H1 (cell line): ENCODE results near the gene PACSIN2. TPM values are rescaled to one million over a fixed set of nuclear protein-coding genes. Genes with fewer than 3 reads are reported as not detected.

Experiments
- CEBPB ChIP-seq: IDR thresholded peaks from 2 replicates; pipeline ENCODE4 v1.6.1; 2012; ENCODE audit warnings: low read depth, low read length
- EGR1 ChIP-seq: IDR thresholded peaks from 2 replicates; pipeline ENCODE4 v1.6.1; 2011; ENCODE audit warnings: low read depth, low read length, borderline replicate concordance
- JUND ChIP-seq: IDR thresholded peaks from 2 replicates; pipeline ENCODE4 v1.6.1; 2011; ENCODE audit warnings: mild to moderate bottlenecking, improper control_type of control experiment, low read length
- MAFK ChIP-seq: IDR thresholded peaks from 2 replicates; pipeline ENCODE4 v1.6.1; 2012; ENCODE audit warnings: low read depth, mild to moderate bottlenecking, improper control_type of control experiment, low read length
- NANOG ChIP-seq: IDR thresholded peaks from 2 replicates; pipeline ENCODE4 v1.6.1; 2011; ENCODE audit warnings: low read length, low read depth, mild to moderate bottlenecking, inconsistent platforms; ENCODE audit not compliant: insufficient read depth, poor library complexity, severe bottlenecking
- POLR2A ChIP-seq, 2 experiments: IDR thresholded peaks; 1 replicate in 1 of 2; 2 replicates in 1 of 2; pipeline ENCODE4 v1.6.1; 2011; ENCODE audit warnings: low read depth in 2 of 2, low read length in 2 of 2, mild to moderate bottlenecking in 2 of 2; ENCODE audit errors: control extremely low read depth in 1 of 2
- RXRA ChIP-seq: IDR thresholded peaks from 2 replicates; pipeline ENCODE4 v1.6.1; 2011; ENCODE audit warnings: low read depth, mild to moderate bottlenecking, low read length, moderate library complexity; ENCODE audit not compliant: insufficient read depth
- SIX5 ChIP-seq: IDR thresholded peaks from 2 replicates; pipeline ENCODE4 v1.6.1; 2011; ENCODE audit warnings: mild to moderate bottlenecking, low read depth, low read length
- polyA plus RNA-seq, 7 experiments: library from polyadenylated mRNA; depleted of rRNA in 3 of 7; stranded (reverse) in 5 of 7; unstranded in 2 of 7; fragments of >200 nt in 5 of 7; fragments of 200-250 nt in 2 of 7; gene quantifications; 1 replicate in 5 of 7; 2 replicates in 1 of 7; 4 replicates in 1 of 7; pipeline versions ENCODE4 v1.2.1 to v1.2.3, GENCODE V29; 2011 to 2013; ENCODE audit warnings: missing spikeins in 2 of 7, mixed read lengths in 2 of 7
- total RNA-seq: library from RNA; stranded (reverse); fragmentation: NEBNext Ultra II Directional; extraction: Animal tissue kit (Norgen Biotek cat#: 25700); gene quantifications from 2 replicates; pipeline ENCODE4 v1.2.1, GENCODE V29; 2021
- TF ChIP-seq, protein P1 (sequence below): fragments of 300-600 bp; sonication (generic); IDR thresholded peaks from 2 replicates; pipeline ENCODE4 v1.7.1; 2012; ENCODE audit warnings: low read length, moderate library complexity, mild to moderate bottlenecking, inconsistent platforms; ENCODE audit not compliant: insufficient replicate concordance

Gene PACSIN2
- total and polyA plus RNA-seq, 2 of the 8 experiments (the other 6 are each of a cell fraction or from before 2014, with no cell fraction given) = 44.8 to 64.2 TPM

DNA sequence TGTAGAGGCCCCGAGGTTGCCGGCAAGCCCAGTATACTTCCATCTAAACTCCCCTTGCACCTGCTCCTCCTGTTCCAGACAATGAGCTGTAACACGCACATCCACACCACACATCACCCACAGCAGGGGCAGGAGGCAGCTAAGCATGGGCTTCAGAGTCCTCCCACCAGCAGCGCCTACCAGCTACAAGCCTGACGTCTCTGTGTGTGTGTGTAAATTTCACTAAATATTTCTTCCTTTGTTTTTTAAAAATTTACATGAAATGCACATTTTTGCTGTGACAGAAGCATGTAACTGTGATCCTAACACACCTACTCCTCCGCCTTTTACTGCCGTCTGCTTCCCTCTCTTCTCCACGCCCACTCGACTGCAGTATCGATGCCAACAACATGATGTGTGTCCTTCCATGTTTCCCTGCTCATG, 29.4 kb upstream of the PACSIN2 start (continued):
- TF ChIP-seq, protein P1, sequence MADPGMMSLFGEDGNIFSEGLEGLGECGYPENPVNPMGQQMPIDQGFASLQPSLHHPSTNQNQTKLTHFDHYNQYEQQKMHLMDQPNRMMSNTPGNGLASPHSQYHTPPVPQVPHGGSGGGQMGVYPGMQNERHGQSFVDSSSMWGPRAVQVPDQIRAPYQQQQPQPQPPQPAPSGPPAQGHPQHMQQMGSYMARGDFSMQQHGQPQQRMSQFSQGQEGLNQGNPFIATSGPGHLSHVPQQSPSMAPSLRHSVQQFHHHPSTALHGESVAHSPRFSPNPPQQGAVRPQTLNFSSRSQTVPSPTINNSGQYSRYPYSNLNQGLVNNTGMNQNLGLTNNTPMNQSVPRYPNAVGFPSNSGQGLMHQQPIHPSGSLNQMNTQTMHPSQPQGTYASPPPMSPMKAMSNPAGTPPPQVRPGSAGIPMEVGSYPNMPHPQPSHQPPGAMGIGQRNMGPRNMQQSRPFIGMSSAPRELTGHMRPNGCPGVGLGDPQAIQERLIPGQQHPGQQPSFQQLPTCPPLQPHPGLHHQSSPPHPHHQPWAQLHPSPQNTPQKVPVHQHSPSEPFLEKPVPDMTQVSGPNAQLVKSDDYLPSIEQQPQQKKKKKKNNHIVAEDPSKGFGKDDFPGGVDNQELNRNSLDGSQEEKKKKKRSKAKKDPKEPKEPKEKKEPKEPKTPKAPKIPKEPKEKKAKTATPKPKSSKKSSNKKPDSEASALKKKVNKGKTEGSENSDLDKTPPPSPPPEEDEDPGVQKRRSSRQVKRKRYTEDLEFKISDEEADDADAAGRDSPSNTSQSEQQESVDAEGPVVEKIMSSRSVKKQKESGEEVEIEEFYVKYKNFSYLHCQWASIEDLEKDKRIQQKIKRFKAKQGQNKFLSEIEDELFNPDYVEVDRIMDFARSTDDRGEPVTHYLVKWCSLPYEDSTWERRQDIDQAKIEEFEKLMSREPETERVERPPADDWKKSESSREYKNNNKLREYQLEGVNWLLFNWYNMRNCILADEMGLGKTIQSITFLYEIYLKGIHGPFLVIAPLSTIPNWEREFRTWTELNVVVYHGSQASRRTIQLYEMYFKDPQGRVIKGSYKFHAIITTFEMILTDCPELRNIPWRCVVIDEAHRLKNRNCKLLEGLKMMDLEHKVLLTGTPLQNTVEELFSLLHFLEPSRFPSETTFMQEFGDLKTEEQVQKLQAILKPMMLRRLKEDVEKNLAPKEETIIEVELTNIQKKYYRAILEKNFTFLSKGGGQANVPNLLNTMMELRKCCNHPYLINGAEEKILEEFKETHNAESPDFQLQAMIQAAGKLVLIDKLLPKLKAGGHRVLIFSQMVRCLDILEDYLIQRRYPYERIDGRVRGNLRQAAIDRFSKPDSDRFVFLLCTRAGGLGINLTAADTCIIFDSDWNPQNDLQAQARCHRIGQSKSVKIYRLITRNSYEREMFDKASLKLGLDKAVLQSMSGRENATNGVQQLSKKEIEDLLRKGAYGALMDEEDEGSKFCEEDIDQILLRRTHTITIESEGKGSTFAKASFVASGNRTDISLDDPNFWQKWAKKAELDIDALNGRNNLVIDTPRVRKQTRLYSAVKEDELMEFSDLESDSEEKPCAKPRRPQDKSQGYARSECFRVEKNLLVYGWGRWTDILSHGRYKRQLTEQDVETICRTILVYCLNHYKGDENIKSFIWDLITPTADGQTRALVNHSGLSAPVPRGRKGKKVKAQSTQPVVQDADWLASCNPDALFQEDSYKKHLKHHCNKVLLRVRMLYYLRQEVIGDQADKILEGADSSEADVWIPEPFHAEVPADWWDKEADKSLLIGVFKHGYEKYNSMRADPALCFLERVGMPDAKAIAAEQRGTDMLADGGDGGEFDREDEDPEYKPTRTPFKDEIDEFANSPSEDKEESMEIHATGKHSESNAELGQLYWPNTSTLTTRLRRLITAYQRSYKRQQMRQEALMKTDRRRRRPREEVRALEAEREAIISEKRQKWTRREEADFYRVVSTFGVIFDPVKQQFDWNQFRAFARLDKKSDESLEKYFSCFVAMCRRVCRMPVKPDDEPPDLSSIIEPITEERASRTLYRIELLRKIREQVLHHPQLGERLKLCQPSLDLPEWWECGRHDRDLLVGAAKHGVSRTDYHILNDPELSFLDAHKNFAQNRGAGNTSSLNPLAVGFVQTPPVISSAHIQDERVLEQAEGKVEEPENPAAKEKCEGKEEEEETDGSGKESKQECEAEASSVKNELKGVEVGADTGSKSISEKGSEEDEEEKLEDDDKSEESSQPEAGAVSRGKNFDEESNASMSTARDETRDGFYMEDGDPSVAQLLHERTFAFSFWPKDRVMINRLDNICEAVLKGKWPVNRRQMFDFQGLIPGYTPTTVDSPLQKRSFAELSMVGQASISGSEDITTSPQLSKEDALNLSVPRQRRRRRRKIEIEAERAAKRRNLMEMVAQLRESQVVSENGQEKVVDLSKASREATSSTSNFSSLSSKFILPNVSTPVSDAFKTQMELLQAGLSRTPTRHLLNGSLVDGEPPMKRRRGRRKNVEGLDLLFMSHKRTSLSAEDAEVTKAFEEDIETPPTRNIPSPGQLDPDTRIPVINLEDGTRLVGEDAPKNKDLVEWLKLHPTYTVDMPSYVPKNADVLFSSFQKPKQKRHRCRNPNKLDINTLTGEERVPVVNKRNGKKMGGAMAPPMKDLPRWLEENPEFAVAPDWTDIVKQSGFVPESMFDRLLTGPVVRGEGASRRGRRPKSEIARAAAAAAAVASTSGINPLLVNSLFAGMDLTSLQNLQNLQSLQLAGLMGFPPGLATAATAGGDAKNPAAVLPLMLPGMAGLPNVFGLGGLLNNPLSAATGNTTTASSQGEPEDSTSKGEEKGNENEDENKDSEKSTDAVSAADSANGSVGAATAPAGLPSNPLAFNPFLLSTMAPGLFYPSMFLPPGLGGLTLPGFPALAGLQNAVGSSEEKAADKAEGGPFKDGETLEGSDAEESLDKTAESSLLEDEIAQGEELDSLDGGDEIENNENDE = no peak
- TF ChIP-seq MAFK (no peak), CEBPB (no peak), NANOG (no peak), RXRA (no peak), JUND (no peak), POLR2A (IDR thresholded peaks at IDR 0.05; ENCODE audit: control extremely low read depth in 1 of 2, low read depth in 2 of 2, low read length in 2 of 2) (no peak), SIX5 (no peak), EGR1 (no peak)
